Measurements from ENCODE around the gene PHIP.
"Not testable (repeated sequence)": the region's sequence is repeated elsewhere in the genome, so short reads cannot be mapped to it uniquely, and the experiment has no call there.

PHIP gene

GRCh38 chr6:79005024-79005423 is 73.0 kb downstream of the PHIP start:
- DNase-seq: no peak

GRCh38 chr6:79004239-79004638 is 73.8 kb downstream of the PHIP start:
- DNase-seq: no peak

GRCh38 chr6:79001415-79001814 is 76.6 kb downstream of the PHIP start:
- DNase-seq: no peak

GRCh38 chr6:78999737-79000136 is 78.3 kb downstream of the PHIP start:
- no peak for DNase-seq

GRCh38 chr6:78995946-78996345 is 82.1 kb downstream of the PHIP start:
- no peak for DNase-seq

GRCh38 chr6:78995346-78995745 is 82.7 kb downstream of the PHIP start:
- DNase-seq: no peak

GRCh38 chr6:78993955-78994354 is 84.1 kb downstream of the PHIP start:
- DNase-seq: no peak

GRCh38 chr6:78989191-78989590 is 88.9 kb downstream of the PHIP start:
- no peak for DNase-seq

GRCh38 chr6:78986161-78986560 is 91.9 kb downstream of the PHIP start:
- DNase-seq: no peak

GRCh38 chr6:78984225-78984950 is 93.7 kb downstream of the PHIP start:
- no peak for DNase-seq

- no peak for DNase-seq
Observed at GRCh38 chr6:78967191-78967590, 110.9 kb downstream of the PHIP start.

GRCh38 chr6:78966542-78966941 is 111.5 kb downstream of the PHIP start:
- no peak for DNase-seq

GRCh38 chr6:78962448-78962847 is 115.6 kb downstream of the PHIP start:
- no peak for DNase-seq

GRCh38 chr6:78954740-78955139 is 123.3 kb downstream of the PHIP start:
- DNase-seq: no peak

- DNase-seq: no peak
Observed at GRCh38 chr6:78953798-78954197, 124.3 kb downstream of the PHIP start.

GRCh38 chr6:78952362-78952761 is 125.7 kb downstream of the PHIP start:
- DNase-seq: no peak

- DNase-seq: no peak
Observed at GRCh38 chr6:78948785-78949184, 129.3 kb downstream of the PHIP start.

GRCh38 chr6:78947962-78948361 is 130.1 kb downstream of the PHIP start:
- DNase-seq: no peak

- DNase-seq: no peak
Observed at GRCh38 chr6:78947529-78947928, 130.5 kb downstream of the PHIP start.

- DNase-seq: no peak
Observed at GRCh38 chr6:78942446-78942845, 135.6 kb downstream of the PHIP start.

GRCh38 chr6:78936515-78936914 is 141.5 kb downstream of the PHIP start:
- DNase-seq: no peak

GRCh38 chr6:78935553-78935952 is 142.5 kb downstream of the PHIP start:
- no peak for DNase-seq

- DNase-seq: no peak
Observed at GRCh38 chr6:78925317-78925716, 152.7 kb downstream of the PHIP start.

- DNase-seq: not testable (repeated sequence)
Observed at GRCh38 chr6:78921168-78921567, 156.9 kb downstream of the PHIP start.

GRCh38 chr6:78917788-78918187 is 160.3 kb downstream of the PHIP start:
- no peak for DNase-seq

Data from T1000 (cell line).